Ishikawa (cell line): ENCODE results near the gene PSEN1.

Experiments used
- CEBPB ChIP-seq: IDR thresholded peaks from 2 replicates; pipeline ENCODE4 v1.6.1; 2012
- CREB1 ChIP-seq: IDR thresholded peaks from 2 replicates; pipeline ENCODE4 v1.6.1; 2012; ENCODE audit warnings: low read depth
- EP300 ChIP-seq: IDR thresholded peaks from 2 replicates; pipeline ENCODE4 v1.6.1; 2012; ENCODE audit warnings: borderline replicate concordance
- NFIC ChIP-seq: IDR thresholded peaks from 2 replicates; pipeline ENCODE4 v1.6.1; 2012
- TAF1 ChIP-seq: IDR thresholded peaks from 2 replicates; pipeline ENCODE4 v1.6.1; 2012; ENCODE audit warnings: low read depth, mild to moderate bottlenecking
- ZBTB7A ChIP-seq: IDR thresholded peaks from 2 replicates; pipeline ENCODE4 v1.6.1; 2012; ENCODE audit warnings: low read depth

GRCh38 chr14:73097421-73097820, 38.9 kb upstream of the PSEN1 start:
- TF ChIP-seq NFIC (no peak), EP300 (no peak), TAF1 (no peak), ZBTB7A (no peak), CEBPB (no peak), CREB1 (no peak)
